Activated CD8-positive, alpha-beta memory T cell treated with anti-CD3 and anti-CD28 coated beads, Interleukin-2, amount 50 U/mL, for 48 hours (primary cell): ENCODE measurements around the gene TEX264.

Experiments
- DNase-seq: peaks from one replicate; pipeline ENCODE4 v3.0.0-alpha.2; 2020

The TEX264 gene

DNA sequence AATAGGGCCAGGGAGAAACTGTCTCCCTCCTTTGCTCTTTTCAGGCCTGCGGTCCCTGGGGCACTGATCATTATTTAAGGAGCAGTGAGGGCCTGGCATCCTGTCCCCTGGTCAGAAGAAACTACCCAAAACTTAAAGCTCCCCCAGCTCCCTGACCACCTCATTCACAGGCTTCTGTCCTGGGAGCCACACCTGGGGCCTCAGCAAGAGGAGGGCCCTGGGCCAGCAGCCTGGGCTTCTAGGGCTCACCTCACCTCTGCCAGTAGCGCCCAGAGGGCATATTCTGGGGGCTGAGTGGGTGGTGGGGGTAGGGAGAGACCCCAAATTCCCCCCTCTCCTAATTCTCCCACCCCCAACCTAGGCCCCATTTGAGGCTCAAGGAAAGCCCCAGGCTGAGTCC is 31.1 kb downstream of the TEX264 start:
- DNase-seq: no peak

DNA sequence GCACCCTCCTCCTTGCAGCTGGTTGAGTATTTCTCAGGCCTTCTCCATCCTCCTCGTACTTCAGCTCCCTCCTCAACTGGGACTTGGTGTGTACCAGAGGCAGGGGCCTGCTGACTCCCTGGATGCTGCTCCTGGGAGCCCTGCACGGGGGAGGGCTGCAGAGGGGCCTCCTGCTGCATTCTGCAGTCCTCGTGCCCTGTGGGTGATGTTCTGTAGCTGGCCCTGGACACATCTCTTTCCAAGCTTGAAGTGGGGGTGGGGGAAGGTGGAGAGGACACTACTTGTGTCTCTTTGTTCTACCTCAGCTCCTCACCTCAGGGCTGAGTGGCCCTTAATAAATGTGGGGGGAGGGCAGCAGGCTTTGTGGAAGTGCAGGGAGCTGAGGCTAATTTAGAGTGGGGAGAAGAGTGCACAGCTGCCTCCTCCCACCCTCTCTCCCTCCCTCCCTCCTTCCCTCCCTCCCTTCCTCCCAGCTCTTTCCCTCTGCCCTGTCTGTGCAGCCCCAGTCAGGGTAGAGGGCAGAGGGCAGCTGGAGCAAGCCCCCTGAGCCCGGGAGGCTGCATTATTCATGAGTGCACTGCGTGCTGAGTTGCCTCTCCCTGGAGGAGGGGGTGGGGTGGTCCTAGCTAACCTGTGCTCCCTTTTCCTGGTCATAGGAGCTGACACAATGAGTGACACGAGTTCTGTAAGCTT is 32.2 kb downstream of the TEX264 start:
- DNase-seq: no peak

DNA sequence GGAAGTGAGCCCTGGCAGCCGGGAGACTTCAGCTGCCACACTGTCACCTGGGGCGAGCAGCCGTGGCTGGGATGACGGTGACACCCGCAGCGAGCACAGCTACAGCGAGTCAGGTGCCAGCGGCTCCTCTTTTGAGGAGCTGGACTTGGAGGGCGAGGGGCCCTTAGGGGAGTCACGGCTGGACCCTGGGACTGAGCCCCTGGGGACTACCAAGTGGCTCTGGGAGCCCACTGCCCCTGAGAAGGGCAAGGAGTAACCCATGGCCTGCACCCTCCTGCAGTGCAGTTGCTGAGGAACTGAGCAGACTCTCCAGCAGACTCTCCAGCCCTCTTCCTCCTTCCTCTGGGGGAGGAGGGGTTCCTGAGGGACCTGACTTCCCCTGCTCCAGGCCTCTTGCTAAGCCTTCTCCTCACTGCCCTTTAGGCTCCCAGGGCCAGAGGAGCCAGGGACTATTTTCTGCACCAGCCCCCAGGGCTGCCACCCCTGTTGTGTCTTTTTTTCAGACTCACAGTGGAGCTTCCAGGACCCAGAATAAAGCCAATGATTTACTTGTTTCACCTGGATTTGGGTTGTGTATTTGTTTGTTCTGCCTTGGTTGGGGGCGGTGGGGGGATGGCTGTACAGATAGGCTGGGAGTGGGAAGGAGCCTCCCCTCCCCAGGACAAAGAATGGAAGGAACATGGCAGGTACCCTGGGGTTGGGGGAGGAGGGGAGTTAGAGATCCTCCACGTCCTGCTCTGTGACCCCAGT is 32.9 kb downstream of the TEX264 start:
- DNase-seq: no peak

DNA sequence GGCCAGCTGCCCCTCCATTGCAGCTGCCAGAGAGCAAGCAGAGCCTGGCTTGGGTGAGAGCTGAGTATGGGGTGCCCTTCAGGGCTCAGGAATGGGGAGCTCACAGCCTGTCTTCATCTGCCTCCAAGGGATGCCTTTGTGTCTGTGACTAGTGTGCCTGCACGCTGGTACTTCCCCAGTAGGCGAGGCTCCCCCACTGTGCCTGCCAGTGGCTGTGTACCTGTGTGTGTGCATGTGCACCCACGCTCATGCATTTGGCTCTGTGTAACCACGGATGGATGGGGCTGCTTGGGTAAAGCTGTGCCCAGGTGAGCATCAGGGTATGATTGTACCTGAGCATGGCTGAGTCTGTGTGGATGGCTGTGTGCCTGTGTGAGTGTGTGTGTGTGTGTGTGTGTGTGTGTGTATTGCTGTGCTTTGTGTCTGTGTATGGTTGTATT is 33.5 kb downstream of the TEX264 start:
- DNase-seq: no peak

DNA sequence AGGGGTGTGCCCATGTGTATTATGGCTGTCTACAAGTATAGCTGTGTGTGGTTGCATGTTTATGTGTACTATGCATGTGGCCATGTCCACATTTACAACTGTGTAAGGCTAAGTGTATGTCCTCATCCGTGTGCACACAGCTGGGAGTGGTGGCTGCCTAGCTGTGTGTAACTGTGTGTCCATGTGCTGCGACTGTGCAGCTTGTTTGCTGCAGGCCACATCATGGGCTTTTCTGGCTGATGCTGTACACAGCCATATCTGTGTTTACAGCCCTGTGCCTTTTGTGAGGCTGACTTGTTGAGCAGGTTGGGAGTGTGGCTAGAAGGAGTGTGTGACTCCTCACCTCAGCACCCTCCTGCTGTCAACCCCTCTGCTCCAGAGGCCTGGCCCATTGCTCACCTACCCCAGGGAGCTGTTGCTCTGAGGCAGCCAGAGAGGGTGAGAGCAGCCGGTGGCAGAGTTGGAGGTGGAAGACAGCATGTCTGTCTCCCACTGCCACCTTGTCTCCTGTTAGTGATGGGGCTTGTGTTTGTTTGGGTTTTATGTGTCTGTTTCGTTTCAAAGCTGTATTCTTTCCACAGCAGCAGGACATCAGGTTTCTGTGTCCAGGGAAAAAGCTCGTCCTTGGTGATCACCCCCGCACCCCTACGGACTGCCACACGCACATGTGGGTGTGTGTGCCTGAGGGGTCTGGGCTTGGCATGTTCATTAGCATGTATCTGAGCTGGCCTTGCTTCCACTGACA is 34.4 kb downstream of the TEX264 start:
- no peak for DNase-seq

DNA sequence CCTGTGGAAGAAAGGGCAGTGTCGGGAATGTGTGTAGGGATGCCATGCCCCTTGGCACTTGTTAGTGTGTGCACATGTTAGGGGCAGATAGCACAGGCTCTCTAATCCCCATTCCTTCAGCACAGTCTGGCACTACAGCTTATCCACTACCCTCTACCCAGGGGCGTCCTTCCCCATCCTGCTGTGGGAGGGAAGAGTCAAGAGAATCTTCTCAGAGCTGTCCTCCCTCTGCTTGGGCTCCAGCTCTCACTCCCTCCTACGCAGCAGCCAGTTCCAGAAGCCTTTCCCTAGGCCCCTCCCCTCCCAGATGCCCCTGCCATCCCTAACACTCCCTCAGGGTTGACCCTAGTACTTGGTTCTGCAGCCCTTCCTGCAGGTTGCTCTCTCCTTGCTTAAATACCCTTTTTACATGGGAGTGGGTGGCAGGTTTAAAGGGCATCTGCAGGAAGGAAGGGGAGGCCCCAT is 35.0 kb downstream of the TEX264 start:
- DNase-seq: no peak

DNA sequence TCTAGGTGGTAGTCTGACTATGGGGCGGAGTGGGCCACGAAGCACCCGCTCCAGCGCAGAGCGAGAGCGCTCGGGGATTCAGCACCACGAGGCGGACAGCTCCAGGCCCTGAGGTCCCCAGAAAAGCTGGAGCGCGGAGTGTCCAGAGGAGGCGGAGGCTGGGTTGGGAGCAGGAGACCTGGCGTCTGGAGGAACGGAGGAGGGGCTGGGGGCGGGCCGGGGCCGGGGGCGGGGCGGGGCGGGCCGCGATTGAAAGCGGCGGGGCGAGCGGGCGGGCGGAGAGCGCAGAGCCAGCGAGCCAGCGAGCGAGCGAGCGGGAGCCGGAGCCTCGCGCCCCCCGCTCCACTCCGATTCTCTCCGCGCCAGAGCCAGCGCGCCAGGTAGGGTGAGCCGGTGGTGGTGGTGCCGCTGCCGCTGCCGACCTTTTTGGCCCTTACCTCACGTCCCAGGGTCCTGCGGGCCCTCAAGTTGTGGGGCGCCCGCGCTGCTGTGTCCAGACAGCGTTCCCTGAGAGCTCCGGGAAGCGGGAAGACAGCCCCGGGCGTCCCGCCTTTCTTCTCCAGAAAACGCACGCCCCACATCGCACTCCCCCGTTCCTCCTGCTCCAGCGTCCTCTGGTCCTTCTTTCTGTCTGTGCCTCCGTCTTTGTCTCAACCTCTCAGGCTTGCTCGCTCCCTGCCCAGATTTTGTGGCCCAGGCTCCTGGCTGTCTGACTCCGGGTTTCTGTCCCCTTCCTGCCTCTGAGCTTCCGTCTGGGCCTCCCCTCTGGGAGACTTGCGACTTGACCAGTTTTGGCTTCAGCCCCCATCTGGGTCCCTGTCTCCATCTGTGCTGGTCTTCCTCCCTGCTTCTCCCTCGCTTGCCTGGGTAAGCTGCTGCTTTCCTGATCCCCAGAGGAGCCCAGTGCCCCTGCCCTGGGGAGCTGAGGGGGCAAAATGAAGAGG is 36.0 kb downstream of the TEX264 start, which contains the start of gene GRM2:
Gene GRM2 (plus strand): TSS at position 281 of the 944 bp plus-strand sequence. CDS start 1,916 bp downstream, outside the sequence.
- DNase-seq: no peak

DNA sequence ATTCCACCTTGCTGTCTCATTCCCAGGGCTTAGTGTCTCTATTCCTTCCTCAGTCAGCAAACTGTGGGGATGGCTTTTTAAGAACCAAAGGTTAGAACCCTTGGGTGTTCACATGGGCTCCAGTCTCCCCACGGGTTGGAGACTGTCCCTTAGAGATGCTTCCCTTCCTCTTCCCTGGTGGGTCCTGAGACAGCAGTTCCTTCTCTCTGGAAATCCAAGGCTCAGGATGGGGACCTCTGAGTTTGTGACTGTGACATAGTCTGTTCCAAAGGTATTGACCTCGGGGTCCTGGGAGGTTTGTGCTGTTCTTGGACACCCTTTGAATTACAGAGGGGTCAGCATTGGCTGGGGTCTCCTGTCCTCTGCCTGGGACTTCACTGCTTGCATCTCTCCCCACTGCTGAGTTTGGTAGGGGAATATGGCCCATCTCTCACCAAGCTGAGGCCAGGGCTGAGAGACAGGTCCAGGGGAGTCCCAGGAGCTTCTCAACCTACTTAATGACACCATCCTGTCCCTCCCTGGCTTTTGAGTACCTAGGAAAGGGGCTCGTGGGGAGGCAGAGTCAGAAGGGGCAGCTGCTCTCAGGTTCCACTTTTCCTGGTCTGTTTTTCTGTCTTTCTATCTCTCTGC is 37.3 kb downstream of the TEX264 start:
- peak; percentile 41 for DNase-seq

DNA sequence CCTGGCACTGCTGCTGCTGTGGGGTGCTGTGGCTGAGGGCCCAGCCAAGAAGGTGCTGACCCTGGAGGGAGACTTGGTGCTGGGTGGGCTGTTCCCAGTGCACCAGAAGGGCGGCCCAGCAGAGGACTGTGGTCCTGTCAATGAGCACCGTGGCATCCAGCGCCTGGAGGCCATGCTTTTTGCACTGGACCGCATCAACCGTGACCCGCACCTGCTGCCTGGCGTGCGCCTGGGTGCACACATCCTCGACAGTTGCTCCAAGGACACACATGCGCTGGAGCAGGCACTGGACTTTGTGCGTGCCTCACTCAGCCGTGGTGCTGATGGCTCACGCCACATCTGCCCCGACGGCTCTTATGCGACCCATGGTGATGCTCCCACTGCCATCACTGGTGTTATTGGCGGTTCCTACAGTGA is 38.0 kb downstream of the TEX264 start:
- peak; percentile 49 for DNase-seq

DNA sequence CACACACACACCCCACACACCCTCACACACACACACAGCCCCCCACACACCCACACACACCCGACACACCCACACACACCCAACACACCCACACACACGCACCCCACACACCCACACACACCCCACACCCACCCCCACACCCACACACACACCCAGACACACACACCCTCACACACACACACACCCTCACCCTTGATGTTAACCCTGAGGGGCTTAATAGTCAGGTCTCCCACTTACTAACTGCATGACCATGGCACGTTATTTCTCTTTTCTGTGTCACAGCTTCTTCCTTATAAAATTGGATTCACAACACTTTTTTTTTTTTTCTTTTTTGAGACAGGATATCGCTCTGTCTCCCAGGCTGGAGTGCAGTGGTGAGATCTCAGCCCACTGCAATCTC is 38.6 kb downstream of the TEX264 start:
- peak; percentile 48 for DNase-seq

DNA sequence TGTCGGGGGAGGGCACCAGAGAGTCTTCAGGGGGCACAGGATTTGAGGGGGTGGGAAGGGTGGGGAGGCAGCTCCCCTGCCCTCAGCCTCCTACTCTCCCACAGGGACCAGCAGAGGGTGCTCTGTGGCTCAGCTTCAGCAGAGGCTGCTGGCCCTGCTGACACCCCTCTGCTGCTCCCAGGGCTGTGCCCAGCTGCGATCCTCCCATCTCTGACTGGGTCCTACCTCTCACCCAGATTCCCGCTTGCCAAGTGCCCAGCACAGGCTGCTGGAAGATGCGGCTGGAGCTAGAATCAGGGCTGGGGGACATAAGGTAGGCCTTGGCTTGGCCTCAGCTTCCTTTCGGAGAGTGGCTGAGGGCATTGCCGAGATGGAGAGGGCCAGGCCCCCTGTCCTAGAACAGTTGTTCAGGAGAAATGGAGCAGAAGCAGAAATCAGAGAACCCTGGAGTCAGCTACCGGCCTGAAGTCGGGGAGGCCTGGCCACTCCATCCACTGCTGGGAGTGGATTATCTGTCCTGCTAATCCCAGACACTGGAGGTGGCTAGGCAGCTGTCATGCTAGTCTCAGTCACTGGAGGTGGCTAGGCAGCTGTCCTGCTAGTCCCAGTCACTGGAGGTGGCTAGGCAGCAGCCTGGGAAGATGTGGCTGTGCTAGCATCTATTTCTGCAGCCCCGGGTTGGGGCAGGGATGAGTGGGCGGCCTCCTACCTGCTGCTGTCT is 39.7 kb downstream of the TEX264 start:
- peak; percentile 52 for DNase-seq

DNA sequence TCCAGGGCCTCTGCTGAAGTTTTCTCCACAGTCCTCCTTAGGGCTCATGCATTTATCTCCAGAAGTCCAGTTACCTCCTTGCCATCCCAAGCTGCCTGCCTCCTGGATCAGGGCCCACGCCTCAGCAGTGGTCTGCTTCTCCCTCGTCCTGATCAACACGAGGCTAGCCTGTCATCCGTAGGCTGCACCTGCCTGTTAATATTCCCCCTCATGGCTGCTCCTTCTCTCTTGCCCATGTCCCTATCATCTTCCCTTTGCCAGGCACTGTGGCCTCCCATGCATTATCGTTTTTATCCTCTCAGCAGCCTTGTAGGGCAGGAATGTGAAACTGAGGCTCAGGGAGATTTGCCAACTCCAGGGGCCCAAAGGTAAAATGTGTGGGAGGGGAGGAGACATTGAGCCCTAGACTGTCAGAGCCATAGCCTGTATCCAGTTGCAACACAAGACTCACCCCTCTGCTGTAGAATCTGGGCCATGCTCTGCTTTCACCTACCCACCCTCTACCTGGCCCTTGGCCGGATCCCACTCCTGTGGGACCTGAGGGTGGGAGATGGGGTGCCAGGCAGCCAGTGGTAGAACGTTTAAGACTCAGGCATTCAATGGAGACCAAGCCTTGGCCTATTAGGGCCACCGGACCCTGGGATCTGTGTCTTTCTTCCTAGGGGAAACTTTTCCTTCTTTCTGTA is 40.4 kb downstream of the TEX264 start:
- DNase-seq: peak; percentile 36

DNA sequence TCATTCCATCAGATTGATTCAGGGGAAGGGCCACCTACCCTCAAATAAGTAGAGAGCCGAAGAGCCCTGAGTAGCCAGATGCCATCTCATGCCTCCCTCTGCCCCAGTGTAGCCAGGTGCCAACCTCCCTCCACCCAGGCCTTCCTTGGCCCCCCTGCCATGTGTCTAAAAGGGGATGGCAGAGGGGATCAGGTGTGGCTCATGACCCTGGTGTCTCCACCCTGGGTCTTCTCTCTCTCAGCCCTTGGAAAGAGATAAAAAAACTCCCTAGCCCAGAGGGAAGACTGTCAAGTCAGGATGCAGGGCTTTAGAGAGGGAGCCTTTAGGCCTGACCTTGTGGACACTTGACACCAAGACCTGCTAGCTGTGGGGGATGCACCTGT is 41.0 kb downstream of the TEX264 start:
- no peak for DNase-seq

DNA sequence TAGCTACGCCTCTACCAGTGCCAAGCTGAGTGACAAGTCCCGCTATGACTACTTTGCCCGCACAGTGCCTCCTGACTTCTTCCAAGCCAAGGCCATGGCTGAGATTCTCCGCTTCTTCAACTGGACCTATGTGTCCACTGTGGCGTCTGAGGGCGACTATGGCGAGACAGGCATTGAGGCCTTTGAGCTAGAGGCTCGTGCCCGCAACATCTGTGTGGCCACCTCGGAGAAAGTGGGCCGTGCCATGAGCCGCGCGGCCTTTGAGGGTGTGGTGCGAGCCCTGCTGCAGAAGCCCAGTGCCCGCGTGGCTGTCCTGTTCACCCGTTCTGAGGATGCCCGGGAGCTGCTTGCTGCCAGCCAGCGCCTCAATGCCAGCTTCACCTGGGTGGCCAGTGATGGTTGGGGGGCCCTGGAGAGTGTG is 41.5 kb downstream of the TEX264 start:
- DNase-seq: no peak

DNA sequence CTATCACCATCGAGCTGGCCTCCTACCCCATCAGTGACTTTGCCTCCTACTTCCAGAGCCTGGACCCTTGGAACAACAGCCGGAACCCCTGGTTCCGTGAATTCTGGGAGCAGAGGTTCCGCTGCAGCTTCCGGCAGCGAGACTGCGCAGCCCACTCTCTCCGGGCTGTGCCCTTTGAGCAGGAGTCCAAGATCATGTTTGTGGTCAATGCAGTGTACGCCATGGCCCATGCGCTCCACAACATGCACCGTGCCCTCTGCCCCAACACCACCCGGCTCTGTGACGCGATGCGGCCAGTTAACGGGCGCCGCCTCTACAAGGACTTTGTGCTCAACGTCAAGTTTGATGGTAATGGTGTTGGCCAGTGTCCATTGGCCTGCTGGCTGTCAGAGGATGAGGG is 41.9 kb downstream of the TEX264 start:
- DNase-seq: peak; percentile 23

DNA sequence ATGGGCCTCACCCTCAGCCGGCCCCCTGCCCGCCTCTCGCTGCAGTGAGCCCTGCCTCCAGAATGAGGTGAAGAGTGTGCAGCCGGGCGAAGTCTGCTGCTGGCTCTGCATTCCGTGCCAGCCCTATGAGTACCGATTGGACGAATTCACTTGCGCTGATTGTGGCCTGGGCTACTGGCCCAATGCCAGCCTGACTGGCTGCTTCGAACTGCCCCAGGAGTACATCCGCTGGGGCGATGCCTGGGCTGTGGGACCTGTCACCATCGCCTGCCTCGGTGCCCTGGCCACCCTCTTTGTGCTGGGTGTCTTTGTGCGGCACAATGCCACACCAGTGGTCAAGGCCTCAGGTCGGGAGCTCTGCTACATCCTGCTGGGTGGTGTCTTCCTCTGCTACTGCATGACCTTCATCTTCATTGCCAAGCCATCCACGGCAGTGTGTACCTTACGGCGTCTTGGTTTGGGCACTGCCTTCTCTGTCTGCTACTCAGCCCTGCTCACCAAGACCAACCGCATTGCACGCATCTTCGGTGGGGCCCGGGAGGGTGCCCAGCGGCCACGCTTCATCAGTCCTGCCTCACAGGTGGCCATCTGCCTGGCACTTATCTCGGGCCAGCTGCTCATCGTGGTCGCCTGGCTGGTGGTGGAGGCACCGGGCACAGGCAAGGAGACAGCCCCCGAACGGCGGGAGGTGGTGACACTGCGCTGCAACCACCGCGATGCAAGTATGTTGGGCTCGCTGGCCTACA is 44.4 kb downstream of the TEX264 start:
- peak; percentile 42 for DNase-seq

DNA sequence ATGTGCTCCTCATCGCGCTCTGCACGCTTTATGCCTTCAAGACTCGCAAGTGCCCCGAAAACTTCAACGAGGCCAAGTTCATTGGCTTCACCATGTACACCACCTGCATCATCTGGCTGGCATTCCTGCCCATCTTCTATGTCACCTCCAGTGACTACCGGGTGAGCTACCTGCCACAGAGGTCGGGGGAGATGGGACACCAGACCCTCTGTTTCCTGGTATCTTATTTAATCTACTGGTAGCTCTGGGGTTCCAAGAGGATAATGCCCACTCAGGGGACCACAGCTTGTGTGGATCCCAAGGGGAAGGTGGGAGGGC is 44.9 kb downstream of the TEX264 start:
- DNase-seq: no peak

DNA sequence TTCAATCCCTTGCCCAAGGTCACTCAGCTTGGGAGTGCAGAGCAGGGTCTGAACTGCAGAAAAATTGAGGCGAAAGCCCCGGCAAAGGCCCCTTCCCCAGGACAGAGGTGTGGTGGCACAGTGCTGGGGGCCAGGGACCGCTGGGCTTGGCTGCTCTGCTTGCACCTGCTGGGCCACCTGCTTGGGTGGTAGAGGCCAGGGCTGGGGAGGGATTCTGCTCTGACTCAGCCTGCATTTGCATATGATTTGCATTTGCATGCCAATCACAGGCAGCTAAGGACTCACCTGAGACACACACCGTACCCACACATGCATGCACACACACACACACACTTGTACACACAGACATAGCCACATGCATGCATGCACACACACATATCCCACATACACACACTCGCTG is 45.8 kb downstream of the TEX264 start:
- DNase-seq: no peak

DNA sequence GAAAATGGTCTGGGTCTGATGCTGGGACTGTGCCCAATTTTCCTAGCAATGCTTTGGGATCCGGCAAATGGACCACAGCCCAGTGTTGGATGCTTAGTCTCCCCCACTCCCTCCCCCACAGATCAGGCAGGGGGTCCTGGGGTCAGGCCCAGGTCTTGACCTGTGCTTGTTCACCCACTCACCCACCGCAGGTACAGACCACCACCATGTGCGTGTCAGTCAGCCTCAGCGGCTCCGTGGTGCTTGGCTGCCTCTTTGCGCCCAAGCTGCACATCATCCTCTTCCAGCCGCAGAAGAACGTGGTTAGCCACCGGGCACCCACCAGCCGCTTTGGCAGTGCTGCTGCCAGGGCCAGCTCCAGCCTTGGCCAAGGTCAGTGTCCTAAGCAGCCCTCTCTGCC is 46.4 kb downstream of the TEX264 start:
- peak; percentile 49 for DNase-seq

DNA sequence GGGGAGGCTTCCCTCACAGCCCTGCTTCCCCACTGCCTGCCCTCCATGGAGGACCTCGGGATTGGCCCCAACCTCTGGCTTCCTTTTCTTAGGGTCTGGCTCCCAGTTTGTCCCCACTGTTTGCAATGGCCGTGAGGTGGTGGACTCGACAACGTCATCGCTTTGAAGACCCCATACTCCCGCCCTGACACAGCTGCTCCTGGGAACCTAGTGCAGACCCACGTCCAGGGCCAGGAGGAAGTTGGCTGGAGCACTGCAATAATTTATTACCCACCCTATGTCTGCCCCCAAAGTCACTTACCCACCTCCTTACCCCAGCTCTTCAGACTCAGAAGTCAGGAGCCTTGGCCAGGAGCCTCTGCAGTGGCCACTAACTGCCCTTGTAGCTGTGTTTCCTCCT is 46.9 kb downstream of the TEX264 start:
- no peak for DNase-seq
